ENCODE results near the gene SFXN3. TPM values are rescaled to one million over a fixed set of nuclear protein-coding genes. Genes with fewer than 3 reads are reported as not detected.

SFXN3 gene
- total RNA-seq, 4 donors from 2014 or later: 57.6 to 296 (median 74.3) TPM

- Histone ChIP-seq H3K4me3 (peak overlapping the region; percentile 57), H3K27me3 (peaks cover 15% of the 10 kb centered on the region), H3K4me1 (peaks cover 60% of the 10 kb centered on the region), H3K27ac (peak overlapping the region; percentile 78), H3K9me3 (no peaks in the 10 kb centered on the region), H3K36me3 (no peaks in the 10 kb centered on the region)
- DNase-seq (ENCODE audit: low spot score in 2 of 2): no peak
- no peak for TF ChIP-seq EP300 (IDR thresholded peaks at IDR 0.05)
- no peak for TF ChIP-seq POLR2AphosphoS5 (IDR thresholded peaks at IDR 0.05)
- TF ChIP-seq CTCF (IDR thresholded peaks at IDR 0.05): no peak
- TF ChIP-seq POLR2A (IDR thresholded peaks at IDR 0.05): no peak
- WGBS: 48% methylated on average over 3 of the region's 3 CpGs
Observed at GRCh38 chr10:101065481-101066145, 34.6 kb downstream of the SFXN3 start.

- H3K4me3 ChIP-seq: peak overlapping the region; percentile 57
- DNase-seq (ENCODE audit: low spot score in 2 of 2): peak; percentile 87 to 91
- peaks cover 15% of the 10 kb centered on the region for H3K27me3 ChIP-seq
- peaks cover 58% of the 10 kb centered on the region for H3K4me1 ChIP-seq
- no peaks in the 10 kb centered on the region for H3K36me3 ChIP-seq
- TF ChIP-seq EP300 (IDR thresholded peaks at IDR 0.05) (no peak), CTCF (IDR thresholded peaks at IDR 0.05) (peak in 1 of 2 donors; percentile 38), POLR2AphosphoS5 (IDR thresholded peaks at IDR 0.05) (no peak)
- WGBS: 0% methylated on average over 9 of the region's 49 CpGs
- no peaks in the 10 kb centered on the region for H3K9me3 ChIP-seq
- peak overlapping the region; percentile 78 for H3K27ac ChIP-seq
Observed at GRCh38 chr10:101066146-101066895, 35.3 kb downstream of the SFXN3 start.

GRCh38 chr10:101066896-101067355 is 35.9 kb downstream of the SFXN3 start:
- 2% methylated on average over 28 of the region's 31 CpGs for WGBS
- no peak for TF ChIP-seq EP300 (IDR thresholded peaks at IDR 0.05)
- no peak for TF ChIP-seq POLR2AphosphoS5 (IDR thresholded peaks at IDR 0.05)
- no peak for DNase-seq (ENCODE audit: low spot score in 2 of 2)
- H3K4me1 ChIP-seq: peaks cover 52% of the 10 kb centered on the region
- H3K27me3 ChIP-seq: peaks cover 20% of the 10 kb centered on the region
- H3K9me3 ChIP-seq: no peaks in the 10 kb centered on the region
- H3K36me3 ChIP-seq: no peaks in the 10 kb centered on the region
- peak overlapping the region; percentile 57 for H3K4me3 ChIP-seq
- H3K27ac ChIP-seq: peak overlapping the region; percentile 78

GRCh38 chr10:101067356-101068083 is 36.5 kb downstream of the SFXN3 start:
- peak; percentile 85 to 87 for DNase-seq (ENCODE audit: low spot score in 2 of 2)
- peaks cover 46% of the 10 kb centered on the region for H3K4me1 ChIP-seq
- peaks cover 24% of the 10 kb centered on the region for H3K27me3 ChIP-seq
- peak overlapping the region; percentile 5 for H3K27ac ChIP-seq
- TF ChIP-seq CTCF (IDR thresholded peaks at IDR 0.05): peak; percentile 80 to 88
- no peak for TF ChIP-seq POLR2AphosphoS5 (IDR thresholded peaks at IDR 0.05)
- TF ChIP-seq POLR2A (IDR thresholded peaks at IDR 0.05): no peak
- H3K9me3 ChIP-seq: no peaks in the 10 kb centered on the region
- WGBS: under 1% methylated on average over 33 of the region's 43 CpGs
- peak overlapping the region; percentile 57 for H3K4me3 ChIP-seq
- no peaks in the 10 kb centered on the region for H3K36me3 ChIP-seq

- TF ChIP-seq POLR2A (IDR thresholded peaks at IDR 0.05) (no peak), POLR2AphosphoS5 (IDR thresholded peaks at IDR 0.05) (no peak), EP300 (IDR thresholded peaks at IDR 0.05) (no peak), CTCF (IDR thresholded peaks at IDR 0.05) (no peak)
- Histone ChIP-seq H3K9me3 (no peaks in the 10 kb centered on the region), H3K4me3 (no peak overlapping the region), H3K36me3 (no peaks in the 10 kb centered on the region), H3K27me3 (peaks cover 30% of the 10 kb centered on the region), H3K4me1 (peaks cover 27% of the 10 kb centered on the region), H3K27ac (no peak overlapping the region)
- DNase-seq (ENCODE audit: low spot score in 2 of 2): no peak
- WGBS: 68% methylated on average over 5 of the region's 5 CpGs
Observed at GRCh38 chr10:101069441-101069840, 38.4 kb downstream of the SFXN3 start.
